ENCODE measurements around the gene MCTP2. TPM values are rescaled to one million over a fixed set of nuclear protein-coding genes. Genes with fewer than 3 reads are reported as not detected.

Gene MCTP2
- total and polyA plus RNA-seq, 2 of the 13 experiments (the other 11 are each of a cell fraction or from before 2014, with no cell fraction given), result 5.1 to 8.6 TPM

GRCh38 chr15:94196531-94196930, 34.8 kb upstream of the MCTP2 start:
- no peak overlapping the region for H3K4me2 ChIP-seq (ENCODE audit: low read depth, low read length)
- H3K4me3 ChIP-seq (replicated peaks in 1 of 3; ENCODE audit: insufficient read depth in 1 of 3, low read depth in 2 of 3, low read length in 3 of 3), result no peak overlapping the region
- H3K9me3 ChIP-seq (ENCODE audit: low read length), result no peaks in the 10 kb centered on the region
- intact Hi-C loops (cut with micrococcal nuclease; ENCODE audit: unreplicated experiment) (no loop called here), in situ Hi-C loops (cut with HindIII; ENCODE audit: extremely low pct_ligation_motif_present, low pct_unique_long_range_greater_than_20kb) (no loop called here)
- FAIRE-seq, result no peak
- H3K27me3 ChIP-seq (ENCODE audit: control insufficient read depth in 1 of 2, insufficient read depth in 2 of 2, low read length in 2 of 2), result no peaks in the 10 kb centered on the region
- H3K79me2 ChIP-seq (ENCODE audit: insufficient read depth, low read length), result no peaks in the 10 kb centered on the region
- ATAC-seq, result no peak
- 2% methylated on average over 4 of the region's 4 CpGs for WGBS (ENCODE audit: low lambda C conversion rate)
- no peaks in the 10 kb centered on the region for H3K4me1 ChIP-seq (ENCODE audit: insufficient read depth, low read length)
- H3K36me3 ChIP-seq (replicated peaks in 1 of 2; ENCODE audit: control insufficient read depth in 1 of 2, insufficient read depth in 2 of 2, low read length in 2 of 2), result no peaks in the 10 kb centered on the region
- H3K27ac ChIP-seq (ENCODE audit: extremely low read length, insufficient read depth, low read length), result no peak overlapping the region
- no peak overlapping the region for H3K9ac ChIP-seq (ENCODE audit: insufficient read depth, low read depth, low read length)
- no peak for TF ChIP-seq NFIC (IDR thresholded peaks at IDR 0.05; ENCODE audit: low read length)
- no peak for TF ChIP-seq PHF21A (CRISPR knock-in tag; IDR thresholded peaks at IDR 0.05)
- no peak for TF ChIP-seq TEAD3 (CRISPR knock-in tag; optimal IDR thresholded peaks at IDR 0.05; ENCODE audit: borderline replicate concordance)
- TF ChIP-seq RNF2 (conservative IDR thresholded peaks at IDR 0.05; ENCODE audit: low read depth), result no peak
- no peak for TF ChIP-seq ZNF337 (CRISPR knock-in tag; IDR thresholded peaks at IDR 0.05; ENCODE audit: borderline replicate concordance, low read depth)
- TF ChIP-seq ZNF33B (CRISPR knock-in tag; IDR thresholded peaks at IDR 0.05), result no peak
- no peak for TF ChIP-seq CEBPB (IDR thresholded peaks at IDR 0.05; ENCODE audit: borderline replicate concordance, low read depth, low read length)
- TF ChIP-seq KLF6 (CRISPR knock-in tag; IDR thresholded peaks at IDR 0.05), result no peak
- no peak for TF ChIP-seq ZEB1 (IDR thresholded peaks at IDR 0.05; ENCODE audit: insufficient replicate concordance, low read depth)
- no peak for DNase-seq (ENCODE audit: low spot score)
- CTCF ChIA-PET (ENCODE audit: low intra/inter-chr PET ratio, low total read pairs), result no interaction called here
- no peak overlapping the region for H2AFZ ChIP-seq (ENCODE audit: low read length)
- H4K20me1 ChIP-seq (ENCODE audit: insufficient read depth, low read length), result no peaks in the 10 kb centered on the region
- BruUV-seq (replicated peaks), result no TSS peak
- POLR2A ChIA-PET, result no interaction called here

- H3K36me3 ChIP-seq (replicated peaks in 1 of 2; ENCODE audit: control insufficient read depth in 1 of 2, insufficient read depth in 2 of 2, low read length in 2 of 2), result no peaks in the 10 kb centered on the region
- no peak overlapping the region for H3K27ac ChIP-seq (ENCODE audit: extremely low read length, insufficient read depth, low read length)
- WGBS (ENCODE audit: low lambda C conversion rate), result 0% methylated on average over 2 of the region's 2 CpGs
- in situ Hi-C loops (cut with HindIII; ENCODE audit: extremely low pct_ligation_motif_present, low pct_unique_long_range_greater_than_20kb), result no loop called here
- DNase-seq (ENCODE audit: low spot score), result no peak
- no peak overlapping the region for H3K4me3 ChIP-seq (replicated peaks in 1 of 3; ENCODE audit: insufficient read depth in 1 of 3, low read depth in 2 of 3, low read length in 3 of 3)
- POLR2A ChIA-PET, result no interaction called here
- H3K27me3 ChIP-seq (ENCODE audit: control insufficient read depth in 1 of 2, insufficient read depth in 2 of 2, low read length in 2 of 2), result no peaks in the 10 kb centered on the region
- CTCF ChIA-PET (ENCODE audit: low intra/inter-chr PET ratio, low total read pairs), result no interaction called here
- H2AFZ ChIP-seq (ENCODE audit: low read length), result no peak overlapping the region
- H3K9me3 ChIP-seq (ENCODE audit: low read length), result no peaks in the 10 kb centered on the region
- BruUV-seq (replicated peaks), result no TSS peak
- no peak for ATAC-seq
- H3K79me2 ChIP-seq (ENCODE audit: insufficient read depth, low read length), result no peaks in the 10 kb centered on the region
- H3K4me2 ChIP-seq (ENCODE audit: low read depth, low read length), result no peak overlapping the region
- intact Hi-C loops (cut with micrococcal nuclease; ENCODE audit: unreplicated experiment), result no loop called here
- H4K20me1 ChIP-seq (ENCODE audit: insufficient read depth, low read length), result no peaks in the 10 kb centered on the region
- H3K4me1 ChIP-seq (ENCODE audit: insufficient read depth, low read length), result no peaks in the 10 kb centered on the region
- H3K9ac ChIP-seq (ENCODE audit: insufficient read depth, low read depth, low read length), result no peak overlapping the region
- no peak for FAIRE-seq
- TF ChIP-seq ATF5 (CRISPR knock-in tag; IDR thresholded peaks at IDR 0.05; ENCODE audit: low read depth) (no peak), ZNF143 (CRISPR knock-in tag; IDR thresholded peaks at IDR 0.05) (no peak), MIER2 (CRISPR knock-in tag; IDR thresholded peaks at IDR 0.05) (no peak), ZBED4 (CRISPR knock-in tag; IDR thresholded peaks at IDR 0.05; ENCODE audit: borderline replicate concordance) (no peak)
These were observed 32.7 kb upstream of the MCTP2 start for GRCh38 chr15:94198633-94199032.

All from HepG2 (cell line).